ENCODE data around the gene KLHL29. TPM values are rescaled to one million over a fixed set of nuclear protein-coding genes. Genes with fewer than 3 reads are reported as not detected.

The KLHL29 gene
- total RNA-seq, 1 experiment from 2014 or later = 16.7 TPM

- BruUV-seq (replicated peaks) = no TSS peak
- Histone ChIP-seq H3K4me2 (ENCODE audit: low read length) (no peak overlapping the region), H3K4me1 (ENCODE audit: control insufficient read depth in 1 of 2, insufficient read depth in 2 of 2, low read length in 2 of 2) (no peaks in the 10 kb centered on the region), H3K4me3 (replicated peaks in 1 of 2; ENCODE audit: low read depth in 1 of 2, low read length in 2 of 2) (no peak overlapping the region), H2AFZ (ENCODE audit: low read depth, low read length, poor library complexity, severe bottlenecking) (no peak overlapping the region), H3K9me3 (ENCODE audit: control insufficient read depth in 1 of 2, insufficient read depth in 1 of 2, low read depth in 1 of 2, low read length in 2 of 2) (no peaks in the 10 kb centered on the region), H3K9me2 (ENCODE audit: insufficient read depth) (no peaks in the 10 kb centered on the region), H3K9ac (ENCODE audit: low read length) (no peak overlapping the region), H3K36me3 (ENCODE audit: control insufficient read depth in 1 of 2, insufficient read depth in 2 of 2, low read length in 2 of 2) (no peaks in the 10 kb centered on the region; a peak in 1 of 4 replicates), H3K79me2 (ENCODE audit: insufficient read depth, low read length) (no peaks in the 10 kb centered on the region), H3K27me3 (ENCODE audit: insufficient read depth, low read length) (no peaks in the 10 kb centered on the region), H4K20me1 (ENCODE audit: insufficient read depth) (no peaks in the 10 kb centered on the region), H3K27ac (ENCODE audit: low read depth, low read length) (no peak overlapping the region)
- intact Hi-C loops (cut with micrococcal nuclease) = no loop called here
- ATAC-seq (no peak), DNase-seq (ENCODE audit: low read depth, low spot score) (no peak)
- no peak for TF ChIP-seq SIN3A (IDR thresholded peaks at IDR 0.05; ENCODE audit: low read depth)
- TF ChIP-seq CTCF (IDR thresholded peaks at IDR 0.05 in 2 of 3, conservative IDR thresholded peaks at IDR 0.05 in 1 of 3; ENCODE audit: borderline replicate concordance in 1 of 3, insufficient read depth in 1 of 3, low read depth in 2 of 3, low read length in 2 of 3) = no peak
- no peak for TF ChIP-seq RAD21 (IDR thresholded peaks at IDR 0.05; ENCODE audit: low read depth)
- TF ChIP-seq EZH2 (IDR thresholded peaks at IDR 0.05) = no peak
- no peak for TF ChIP-seq SRF (IDR thresholded peaks at IDR 0.05; ENCODE audit: low read depth)
- no peak for TF ChIP-seq ZFX (IDR thresholded peaks at IDR 0.05)
- TF ChIP-seq EGR1 (IDR thresholded peaks at IDR 0.05; ENCODE audit: low read depth) = no peak
- TF ChIP-seq POLR2AphosphoS5 (IDR thresholded peaks at IDR 0.05; ENCODE audit: low read depth, low read length) = no peak
- no peak for TF ChIP-seq SP1 (IDR thresholded peaks at IDR 0.05; ENCODE audit: low read depth)
- no peak for TF ChIP-seq REST (IDR thresholded peaks at IDR 0.05; ENCODE audit: low read depth)
- TF ChIP-seq YY1 (IDR thresholded peaks at IDR 0.05; ENCODE audit: extremely low read depth, insufficient replicate concordance, low read depth, low read length) = no peak
- POLR2A ChIA-PET = no interaction called here
- CTCF ChIA-PET = no interaction called here
- RAD21 ChIA-PET (ENCODE audit: low non-redundant PET in 1 of 2, low total read pairs in 2 of 2, uncharacterized antibody in 2 of 2, unreplicated experiment in 2 of 2) = no interaction called here
Observed at GRCh38 chr2:23561088-23561487, 176.1 kb downstream of the KLHL29 start.
